ENCODE data around the gene CD44.

CD44 gene

GRCh38 chr11:35134403-35135148, 4.4 kb upstream of the CD44 start:
- Histone ChIP-seq H3K27ac (ENCODE audit: low read depth, low read length) (no peak overlapping the region), H3K27me3 (ENCODE audit: control insufficient read depth, insufficient read depth, low read length) (no peaks in the 10 kb centered on the region), H3K4me3 (ENCODE audit: low read length) (no peak overlapping the region), H3K4me1 (ENCODE audit: control insufficient read depth, insufficient read depth, low read length) (peaks cover 4% of the 10 kb centered on the region), H3K36me3 (ENCODE audit: control insufficient read depth, insufficient read depth, low read length) (no peaks in the 10 kb centered on the region), H3K9ac (ENCODE audit: low read length) (no peak overlapping the region)

GRCh38 chr11:35135222-35135621, 3.7 kb upstream of the CD44 start:
- H3K4me3 ChIP-seq (ENCODE audit: low read length): no peak overlapping the region
- H3K27me3 ChIP-seq (ENCODE audit: control insufficient read depth, insufficient read depth, low read length): no peaks in the 10 kb centered on the region
- no peak overlapping the region for H3K9ac ChIP-seq (ENCODE audit: low read length)
- peaks cover 4% of the 10 kb centered on the region for H3K4me1 ChIP-seq (ENCODE audit: control insufficient read depth, insufficient read depth, low read length)
- no peak overlapping the region for H3K27ac ChIP-seq (ENCODE audit: low read depth, low read length)
- no peaks in the 10 kb centered on the region for H3K36me3 ChIP-seq (ENCODE audit: control insufficient read depth, insufficient read depth, low read length)

GRCh38 chr11:35136311-35136710, 2.7 kb upstream of the CD44 start:
- H3K4me1 ChIP-seq (ENCODE audit: control insufficient read depth, insufficient read depth, low read length): peaks cover 8% of the 10 kb centered on the region

GRCh38 chr11:35138058-35138457, 913 bp upstream of the CD44 start:
- Histone ChIP-seq H3K4me3 (ENCODE audit: low read length) (peak overlapping the region; percentile 71), H3K4me1 (ENCODE audit: control insufficient read depth, insufficient read depth, low read length) (peaks cover 8% of the 10 kb centered on the region), H3K27me3 (ENCODE audit: control insufficient read depth, insufficient read depth, low read length) (no peaks in the 10 kb centered on the region), H3K36me3 (ENCODE audit: control insufficient read depth, insufficient read depth, low read length) (no peaks in the 10 kb centered on the region), H3K9ac (ENCODE audit: low read length) (peak overlapping the region; percentile 89), H3K27ac (ENCODE audit: low read depth, low read length) (peak overlapping the region; percentile 97)

More at GRCh38 chr11:35136311-35136710, 2.7 kb upstream of the CD44 start:
- Histone ChIP-seq H3K27me3 (ENCODE audit: control insufficient read depth, insufficient read depth, low read length) (no peaks in the 10 kb centered on the region), H3K9ac (ENCODE audit: low read length) (no peak overlapping the region), H3K36me3 (ENCODE audit: control insufficient read depth, insufficient read depth, low read length) (no peaks in the 10 kb centered on the region), H3K27ac (ENCODE audit: low read depth, low read length) (no peak overlapping the region), H3K4me3 (ENCODE audit: low read length) (no peak overlapping the region)

GRCh38 chr11:35138606-35138942, 397 bp upstream of the CD44 start:
- H3K27ac ChIP-seq (ENCODE audit: low read depth, low read length): peak overlapping the region; percentile 97
- H3K9ac ChIP-seq (ENCODE audit: low read length): peak overlapping the region; percentile 89
- H3K4me1 ChIP-seq (ENCODE audit: control insufficient read depth, insufficient read depth, low read length): peaks cover 11% of the 10 kb centered on the region
- no peaks in the 10 kb centered on the region for H3K27me3 ChIP-seq (ENCODE audit: control insufficient read depth, insufficient read depth, low read length)
- peak overlapping the region; percentile 71 for H3K4me3 ChIP-seq (ENCODE audit: low read length)
- H3K36me3 ChIP-seq (ENCODE audit: control insufficient read depth, insufficient read depth, low read length): no peaks in the 10 kb centered on the region

- Histone ChIP-seq H3K4me3 (ENCODE audit: low read length) (peak overlapping the region; percentile 71), H3K27ac (ENCODE audit: low read depth, low read length) (peak overlapping the region; percentile 97), H3K36me3 (ENCODE audit: control insufficient read depth, insufficient read depth, low read length) (no peaks in the 10 kb centered on the region), H3K9ac (ENCODE audit: low read length) (peak overlapping the region; percentile 89), H3K4me1 (ENCODE audit: control insufficient read depth, insufficient read depth, low read length) (peaks cover 21% of the 10 kb centered on the region), H3K27me3 (ENCODE audit: control insufficient read depth, insufficient read depth, low read length) (no peaks in the 10 kb centered on the region)
Observed at GRCh38 chr11:35139722-35140282, 831 bp downstream of the CD44 start.

GRCh38 chr11:35141071-35141470, 2.1 kb downstream of the CD44 start:
- Histone ChIP-seq H3K4me1 (ENCODE audit: control insufficient read depth, insufficient read depth, low read length) (peaks cover 27% of the 10 kb centered on the region), H3K9ac (ENCODE audit: low read length) (no peak overlapping the region), H3K4me3 (ENCODE audit: low read length) (peak overlapping the region; percentile 71), H3K36me3 (ENCODE audit: control insufficient read depth, insufficient read depth, low read length) (no peaks in the 10 kb centered on the region), H3K27me3 (ENCODE audit: control insufficient read depth, insufficient read depth, low read length) (no peaks in the 10 kb centered on the region), H3K27ac (ENCODE audit: low read depth, low read length) (peak overlapping the region; percentile 97)

GRCh38 chr11:35141571-35141971, 2.6 kb downstream of the CD44 start:
- H3K4me3 ChIP-seq (ENCODE audit: low read length): peak overlapping the region; percentile 71
- no peak overlapping the region for H3K9ac ChIP-seq (ENCODE audit: low read length)

GRCh38 chr11:35142481-35143075, 3.6 kb downstream of the CD44 start:
- H3K4me3 ChIP-seq (ENCODE audit: low read length): peak overlapping the region; percentile 33
- H3K4me1 ChIP-seq (ENCODE audit: control insufficient read depth, insufficient read depth, low read length): peaks cover 29% of the 10 kb centered on the region
- no peak overlapping the region for H3K27ac ChIP-seq (ENCODE audit: low read depth, low read length)
- H3K36me3 ChIP-seq (ENCODE audit: control insufficient read depth, insufficient read depth, low read length): no peaks in the 10 kb centered on the region
- peak overlapping the region; percentile 16 for H3K9ac ChIP-seq (ENCODE audit: low read length)
- no peaks in the 10 kb centered on the region for H3K27me3 ChIP-seq (ENCODE audit: control insufficient read depth, insufficient read depth, low read length)

More at GRCh38 chr11:35141571-35141971, 2.6 kb downstream of the CD44 start:
- H3K27me3 ChIP-seq (ENCODE audit: control insufficient read depth, insufficient read depth, low read length): no peaks in the 10 kb centered on the region
- H3K27ac ChIP-seq (ENCODE audit: low read depth, low read length): peak overlapping the region; percentile 97
- H3K4me1 ChIP-seq (ENCODE audit: control insufficient read depth, insufficient read depth, low read length): peaks cover 29% of the 10 kb centered on the region
- no peaks in the 10 kb centered on the region for H3K36me3 ChIP-seq (ENCODE audit: control insufficient read depth, insufficient read depth, low read length)

- Histone ChIP-seq H3K36me3 (ENCODE audit: control insufficient read depth, insufficient read depth, low read length) (no peaks in the 10 kb centered on the region), H3K27ac (ENCODE audit: low read depth, low read length) (peak overlapping the region; percentile 57), H3K27me3 (ENCODE audit: control insufficient read depth, insufficient read depth, low read length) (no peaks in the 10 kb centered on the region), H3K4me1 (ENCODE audit: control insufficient read depth, insufficient read depth, low read length) (peaks cover 25% of the 10 kb centered on the region), H3K9ac (ENCODE audit: low read length) (no peak overlapping the region), H3K4me3 (ENCODE audit: low read length) (peak overlapping the region; percentile 46)
Observed at GRCh38 chr11:35143297-35144135, 4.5 kb downstream of the CD44 start.

GRCh38 chr11:35144136-35144741, 5.3 kb downstream of the CD44 start:
- Histone ChIP-seq H3K4me3 (ENCODE audit: low read length) (peak overlapping the region; percentile 33), H3K36me3 (ENCODE audit: control insufficient read depth, insufficient read depth, low read length) (no peaks in the 10 kb centered on the region), H3K9ac (ENCODE audit: low read length) (no peak overlapping the region), H3K27me3 (ENCODE audit: control insufficient read depth, insufficient read depth, low read length) (no peaks in the 10 kb centered on the region), H3K4me1 (ENCODE audit: control insufficient read depth, insufficient read depth, low read length) (peaks cover 25% of the 10 kb centered on the region), H3K27ac (ENCODE audit: low read depth, low read length) (peak overlapping the region; percentile 57)

GRCh38 chr11:35144806-35145205, 5.8 kb downstream of the CD44 start:
- peaks cover 25% of the 10 kb centered on the region for H3K4me1 ChIP-seq (ENCODE audit: control insufficient read depth, insufficient read depth, low read length)
- no peak overlapping the region for H3K4me3 ChIP-seq (ENCODE audit: low read length)
- H3K36me3 ChIP-seq (ENCODE audit: control insufficient read depth, insufficient read depth, low read length): no peaks in the 10 kb centered on the region
- no peak overlapping the region for H3K27ac ChIP-seq (ENCODE audit: low read depth, low read length)
- H3K9ac ChIP-seq (ENCODE audit: low read length): no peak overlapping the region
- no peaks in the 10 kb centered on the region for H3K27me3 ChIP-seq (ENCODE audit: control insufficient read depth, insufficient read depth, low read length)
